Suppressor macrophage (primary cell): Measurements from ENCODE around the gene MYO9A.
"Not testable (repeated sequence)": the region's sequence is repeated elsewhere in the genome, so short reads cannot be mapped to it uniquely, and the experiment has no call there.

Source experiments
- DNase-seq, 4 experiments: peaks; one replicate each; pipeline ENCODE4 v3.0.0-alpha.2; 2020 to 2022

Gene MYO9A

GRCh38 chr15:72034859-72035650 is 82.9 kb downstream of the MYO9A start:
- no peak for DNase-seq

- DNase-seq = no peak
Observed at GRCh38 chr15:72034351-72034750, 83.6 kb downstream of the MYO9A start.

GRCh38 chr15:72033711-72034110 is 84.2 kb downstream of the MYO9A start:
- no peak for DNase-seq

DNA sequence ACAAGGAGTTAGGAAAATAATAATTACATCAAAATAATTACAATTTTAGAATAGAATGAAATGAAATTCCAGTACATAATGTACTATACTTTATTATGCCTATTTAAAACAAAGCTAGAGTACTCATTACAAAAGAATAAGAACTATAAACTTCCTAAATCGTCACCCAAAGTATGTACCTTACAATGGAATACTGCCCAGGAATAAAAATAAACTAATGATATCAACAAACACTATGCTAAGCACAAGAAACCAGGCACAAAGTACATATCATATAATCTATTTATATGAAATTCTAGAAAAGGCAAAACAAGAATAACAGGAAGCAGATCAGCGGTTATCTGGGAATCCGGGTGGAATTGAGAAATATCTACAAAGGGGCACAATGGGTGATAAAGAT is 84.7 kb downstream of the MYO9A start:
- no peak for DNase-seq

- no peak for DNase-seq
Observed at GRCh38 chr15:72021604-72022003, 96.3 kb downstream of the MYO9A start.

DNA sequence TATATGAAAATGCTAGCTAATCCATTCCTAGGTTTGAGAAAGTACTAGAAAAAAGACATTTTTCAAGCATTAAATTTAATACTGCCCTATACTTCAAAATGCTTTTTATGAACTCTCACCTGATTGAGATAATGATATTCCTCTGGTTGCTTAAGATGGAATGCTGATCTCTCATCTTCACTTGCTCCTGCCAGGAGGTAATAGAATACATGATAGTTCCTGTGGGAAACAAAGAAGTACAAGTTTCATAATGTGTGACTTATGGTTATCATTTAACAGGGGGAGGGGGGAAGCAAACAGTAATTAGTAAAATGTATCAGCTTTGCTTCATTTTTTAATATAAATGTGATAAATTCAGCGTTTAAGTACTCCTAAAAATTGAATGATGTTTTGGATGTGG is 97.2 kb downstream of the MYO9A start:
- no peak for DNase-seq

DNA sequence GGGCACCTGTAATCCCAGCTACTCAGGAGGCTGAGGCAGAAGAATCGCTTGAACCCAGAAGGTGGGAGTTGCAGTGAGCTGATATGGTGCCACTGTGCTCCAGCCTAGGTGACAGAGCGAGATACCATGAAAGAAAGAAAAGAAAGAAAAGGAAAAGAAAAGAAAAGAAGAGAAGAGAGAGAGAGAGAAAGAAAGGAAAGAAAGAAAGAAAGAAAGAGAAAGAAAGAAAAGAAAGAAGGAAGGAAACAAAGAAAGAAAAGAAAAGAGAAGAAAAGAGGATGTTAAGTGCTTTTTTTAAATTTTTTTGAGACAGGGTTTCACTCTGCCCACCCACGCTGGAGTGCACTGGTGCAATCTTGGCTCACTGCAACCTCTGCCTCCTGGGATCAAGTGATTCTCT is 103.4 kb downstream of the MYO9A start:
- peak in 1 of 4 experiments; percentile 4 for DNase-seq

DNA sequence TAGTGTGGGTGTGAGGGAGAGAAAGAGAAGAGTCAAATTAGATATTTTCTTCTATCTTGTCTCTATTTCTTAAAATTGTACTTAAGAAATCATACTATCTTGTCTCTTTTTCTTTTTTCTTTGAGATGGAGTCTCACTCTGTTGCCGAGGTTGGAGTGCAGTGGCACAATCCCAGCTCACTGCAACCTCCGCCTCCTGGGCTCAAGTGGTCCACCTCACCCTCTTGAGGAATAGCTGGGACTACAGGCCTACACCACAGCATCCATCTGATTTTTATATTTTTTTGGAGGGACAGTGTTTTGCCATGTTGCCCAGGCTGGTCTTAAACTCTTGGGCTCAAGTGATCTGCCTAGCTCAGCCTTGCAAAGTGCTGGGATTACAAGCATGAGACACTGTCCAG is 104.2 kb downstream of the MYO9A start:
- DNase-seq = no peak

- DNase-seq = no peak
Observed at GRCh38 chr15:72011302-72011942, 106.5 kb downstream of the MYO9A start.

DNA sequence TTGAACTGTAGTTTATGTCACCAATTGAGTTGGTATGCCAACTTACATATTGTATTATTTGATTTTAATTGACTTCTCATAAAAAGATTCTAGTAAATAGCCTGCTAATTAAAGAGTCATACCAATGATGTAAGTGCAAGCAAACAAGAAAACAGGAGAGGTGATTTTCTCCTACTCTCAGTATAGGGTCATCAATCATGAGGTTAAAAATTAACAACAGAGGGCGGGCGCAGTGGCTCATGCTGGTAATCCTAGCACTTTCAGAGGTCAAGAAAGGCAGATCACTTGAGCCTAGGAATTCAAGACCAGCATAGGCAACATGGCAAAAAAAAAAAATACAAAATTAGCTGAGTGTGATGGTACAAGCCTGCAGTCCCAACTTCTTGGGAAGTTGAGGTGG is 108.7 kb downstream of the MYO9A start:
- no peak for DNase-seq

DNA sequence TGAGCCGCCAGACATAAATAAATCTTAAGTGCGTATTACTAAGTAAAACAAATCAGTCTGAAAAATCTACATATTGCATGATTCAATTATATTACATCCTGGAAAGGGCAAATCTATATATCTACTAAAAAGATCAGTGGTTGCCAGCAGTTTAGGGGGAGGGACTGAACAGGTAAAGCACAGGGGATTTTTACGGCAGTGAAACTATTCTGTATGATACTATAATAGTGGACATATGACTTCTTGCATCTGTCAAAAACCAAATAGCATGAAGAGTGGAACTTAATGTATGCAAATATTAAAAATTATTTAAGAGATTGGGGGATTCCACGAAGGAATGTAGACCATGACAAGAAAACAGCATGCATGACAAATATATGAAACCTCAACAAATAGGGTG is 111.6 kb downstream of the MYO9A start:
- no peak for DNase-seq

- DNase-seq = no peak
Observed at GRCh38 chr15:72005483-72005882, 112.5 kb downstream of the MYO9A start.

DNA sequence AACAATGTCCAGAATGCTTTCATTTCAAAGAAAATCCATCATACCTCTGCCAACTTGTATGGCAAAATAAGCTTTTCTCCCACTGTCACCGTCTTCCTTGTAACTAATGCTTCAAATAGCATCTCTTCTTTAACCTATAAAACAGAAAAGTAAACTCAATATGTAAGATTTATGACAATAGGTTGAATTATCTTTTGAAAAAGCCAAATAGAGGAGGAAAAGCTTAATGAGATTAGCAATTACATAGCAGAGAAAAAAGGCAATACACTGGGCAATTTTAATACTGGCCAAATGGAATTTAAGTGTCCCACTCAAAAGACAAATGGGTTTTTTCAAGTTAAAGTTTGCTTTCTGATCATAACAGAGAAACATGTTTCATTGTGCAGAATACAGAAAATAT is 118.1 kb downstream of the MYO9A start:
- DNase-seq = no peak

DNA sequence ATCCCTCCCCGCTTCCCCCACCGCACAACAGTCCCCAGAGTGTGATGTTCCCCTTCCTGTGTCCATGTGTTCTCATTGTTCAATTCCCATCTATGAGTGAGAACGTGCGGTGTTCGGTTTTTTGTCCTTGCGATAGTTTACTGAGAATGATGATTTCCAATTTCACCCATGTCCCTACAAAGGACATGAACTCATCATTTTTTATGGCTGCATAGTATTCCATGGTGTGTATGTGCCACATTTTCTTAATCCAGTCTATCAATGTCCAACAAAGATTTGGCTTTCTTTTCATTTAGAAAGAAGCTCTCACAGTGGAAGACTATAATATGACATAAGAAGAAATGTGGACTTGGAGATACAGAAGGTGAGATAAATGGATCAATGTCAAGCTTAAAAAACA is 119.2 kb downstream of the MYO9A start:
- DNase-seq = not testable (repeated sequence)

GRCh38 chr15:71997691-71998090 is 120.3 kb downstream of the MYO9A start:
- DNase-seq = no peak

DNA sequence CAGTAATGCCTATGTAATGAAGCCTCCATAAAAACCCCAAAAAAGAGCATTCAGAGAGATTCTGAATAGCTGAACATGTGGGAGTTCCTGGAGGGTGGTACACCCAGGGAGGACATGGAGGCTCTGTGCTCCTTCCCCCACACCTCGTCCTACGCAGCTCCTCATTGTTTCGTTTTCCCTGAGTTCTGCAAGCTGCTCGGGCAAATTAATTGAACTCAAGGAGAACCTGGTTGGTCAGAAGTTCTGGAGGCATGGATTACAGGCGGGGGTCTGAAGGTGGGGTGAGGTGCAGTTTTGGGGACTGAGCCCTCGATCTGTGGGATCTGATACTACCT is 142.2 kb downstream of the MYO9A start:
- DNase-seq = no peak

DNA sequence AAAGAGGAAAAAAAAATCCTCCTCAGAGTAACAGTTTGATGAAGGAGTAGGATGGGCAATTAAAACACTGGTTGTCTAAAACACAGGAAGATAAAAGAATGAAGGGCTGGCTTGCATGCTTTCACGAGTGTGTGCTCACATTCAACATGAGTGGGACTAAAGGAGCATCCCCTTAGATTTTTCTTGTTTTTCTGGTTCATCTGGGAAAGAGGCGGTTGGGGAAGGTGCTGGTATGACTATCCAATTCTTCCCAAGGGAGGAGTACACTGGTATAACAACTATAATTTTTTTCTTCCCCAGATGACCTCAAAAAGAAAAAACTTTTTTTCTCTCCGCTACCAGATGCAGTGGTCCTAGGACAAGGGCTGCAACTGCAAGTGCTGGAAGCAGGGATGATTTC is 143.7 kb downstream of the MYO9A start:
- no peak for DNase-seq

DNA sequence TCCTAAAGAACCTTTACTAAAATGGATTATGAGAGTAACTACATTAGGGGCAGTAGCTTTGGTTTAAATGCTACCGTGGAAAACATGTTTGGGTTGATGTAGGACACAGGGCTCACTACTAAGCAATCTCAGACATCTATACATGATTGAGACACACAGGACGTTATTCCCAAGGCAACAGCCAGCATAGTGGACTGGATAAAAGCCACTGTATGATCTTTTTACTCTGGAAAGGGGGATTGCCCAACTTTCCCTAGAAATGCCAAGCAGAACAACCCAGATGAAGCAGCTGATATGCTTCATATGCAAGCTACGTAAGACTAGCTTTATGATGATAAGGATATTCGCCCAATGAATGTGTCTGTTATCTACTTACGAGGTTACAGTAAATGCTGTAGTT is 144.6 kb downstream of the MYO9A start:
- no peak for DNase-seq

DNA sequence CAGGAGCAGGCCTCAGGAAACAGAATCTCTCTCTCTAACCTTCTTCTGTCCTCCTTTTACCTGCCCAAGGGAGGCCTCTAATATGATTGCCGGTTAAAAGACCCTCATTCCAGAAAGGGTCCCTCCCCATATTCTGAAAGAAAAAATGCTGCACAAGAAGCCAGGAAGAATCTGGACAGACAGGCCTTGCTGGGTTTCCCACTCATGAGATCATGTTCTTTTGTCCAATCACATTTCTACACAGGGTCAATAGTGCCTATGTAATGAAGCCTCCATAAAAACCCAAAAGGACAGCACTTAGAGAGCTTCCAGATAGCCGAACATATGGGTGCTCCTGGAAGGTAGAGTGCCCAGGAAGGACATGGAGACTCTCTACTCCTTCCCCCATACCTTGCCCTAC is 146.0 kb downstream of the MYO9A start:
- no peak for DNase-seq

- no peak for DNase-seq
Observed at GRCh38 chr15:71970435-71970834, 147.5 kb downstream of the MYO9A start.

- no peak for DNase-seq
Observed at GRCh38 chr15:71962537-71962936, 155.4 kb downstream of the MYO9A start.

- no peak for DNase-seq
Observed at GRCh38 chr15:71957026-71957425, 160.9 kb downstream of the MYO9A start.

- no peak for DNase-seq
Observed at GRCh38 chr15:71951134-71951533, 166.8 kb downstream of the MYO9A start.

- no peak for DNase-seq
Observed at GRCh38 chr15:71945012-71945411, 172.9 kb downstream of the MYO9A start.

GRCh38 chr15:71943806-71944205 is 174.1 kb downstream of the MYO9A start:
- no peak for DNase-seq
